IMR-90 (cell line): ENCODE results near the gene CIB2.

Experiments
- RAD21 ChIP-seq: IDR thresholded peaks from 2 replicates; pipeline ENCODE4 v1.6.1; 2012; ENCODE audit warnings: low read length, improper control_type of control experiment
- TF ChIP-seq, protein P1 (sequence below): conservative IDR thresholded peaks from 2 replicates; pipeline ENCODE4 v1.5.1; 2012; ENCODE audit warnings: mild to moderate bottlenecking, low read depth, low read length, improper control_type of control experiment

DNA sequence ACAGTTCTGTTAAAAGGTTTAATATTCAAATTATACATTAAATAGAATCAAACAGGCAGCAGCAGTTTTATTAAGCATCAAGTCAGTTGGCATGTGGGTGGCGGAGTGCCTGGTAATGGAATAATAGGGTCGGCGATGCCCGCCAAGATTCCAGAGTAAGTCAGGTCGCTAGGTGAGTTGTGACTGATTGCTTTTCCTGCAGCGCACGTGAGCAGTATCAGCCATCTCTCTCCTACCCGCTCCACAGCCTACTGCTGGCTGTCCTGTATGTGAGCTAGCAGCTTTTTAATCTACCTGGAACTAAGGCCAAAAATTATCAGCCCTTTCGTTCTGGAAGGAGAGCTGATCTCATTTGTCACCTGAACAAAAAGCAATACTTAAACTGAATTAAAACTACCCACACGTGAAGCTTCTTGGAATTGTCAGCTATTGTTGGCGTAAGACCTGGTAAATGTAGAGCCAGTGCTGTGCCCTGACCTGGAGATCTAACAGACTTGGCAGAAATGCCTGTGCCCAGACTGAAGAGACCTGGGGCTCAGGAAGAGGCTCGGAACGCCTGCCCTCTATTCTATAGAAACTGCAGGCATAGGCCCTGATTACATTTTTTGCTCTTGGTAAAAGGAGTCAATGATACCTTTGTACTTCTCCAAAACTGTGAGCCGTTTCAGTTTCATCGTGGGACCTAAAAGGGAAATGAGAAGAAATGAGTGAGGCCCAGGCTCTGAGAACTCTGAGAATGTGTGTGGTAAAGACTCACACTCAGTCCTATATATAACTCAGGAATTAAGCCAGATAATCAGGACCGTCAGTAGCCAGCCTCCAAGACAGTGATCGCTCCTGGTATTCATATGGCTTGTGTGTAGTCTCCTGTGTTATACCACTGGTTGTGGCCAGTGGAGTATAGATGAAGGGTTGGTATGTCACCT, 39.9 kb upstream of the CIB2 start:
- TF ChIP-seq, protein P1, sequence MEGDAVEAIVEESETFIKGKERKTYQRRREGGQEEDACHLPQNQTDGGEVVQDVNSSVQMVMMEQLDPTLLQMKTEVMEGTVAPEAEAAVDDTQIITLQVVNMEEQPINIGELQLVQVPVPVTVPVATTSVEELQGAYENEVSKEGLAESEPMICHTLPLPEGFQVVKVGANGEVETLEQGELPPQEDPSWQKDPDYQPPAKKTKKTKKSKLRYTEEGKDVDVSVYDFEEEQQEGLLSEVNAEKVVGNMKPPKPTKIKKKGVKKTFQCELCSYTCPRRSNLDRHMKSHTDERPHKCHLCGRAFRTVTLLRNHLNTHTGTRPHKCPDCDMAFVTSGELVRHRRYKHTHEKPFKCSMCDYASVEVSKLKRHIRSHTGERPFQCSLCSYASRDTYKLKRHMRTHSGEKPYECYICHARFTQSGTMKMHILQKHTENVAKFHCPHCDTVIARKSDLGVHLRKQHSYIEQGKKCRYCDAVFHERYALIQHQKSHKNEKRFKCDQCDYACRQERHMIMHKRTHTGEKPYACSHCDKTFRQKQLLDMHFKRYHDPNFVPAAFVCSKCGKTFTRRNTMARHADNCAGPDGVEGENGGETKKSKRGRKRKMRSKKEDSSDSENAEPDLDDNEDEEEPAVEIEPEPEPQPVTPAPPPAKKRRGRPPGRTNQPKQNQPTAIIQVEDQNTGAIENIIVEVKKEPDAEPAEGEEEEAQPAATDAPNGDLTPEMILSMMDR, result no peak
- TF ChIP-seq RAD21, result no peak
